Measurements from ENCODE around the gene ARHGEF17. TPM values are rescaled to one million over a fixed set of nuclear protein-coding genes. Genes with fewer than 3 reads are reported as not detected.

ARHGEF17 gene
- total RNA-seq, 4 donors from 2014 or later: 12.0 to 44.9 (median 27.1) TPM

GRCh38 chr11:73333640-73334383 lies 25.7 kb downstream of the ARHGEF17 start:
- WGBS, 2 donors (ENCODE audit: low coverage in 1 of 2): 33 to 75% methylated on average over 1 to 4 of the region's 4 CpGs

GRCh38 chr11:73334384-73335203 lies 26.5 kb downstream of the ARHGEF17 start:
- Histone ChIP-seq H3K27ac (peak overlapping the region; percentile 61 to 84 (median 73)), H3K27me3 (no peaks in the 10 kb centered on the region), H3K36me3 (no peaks in the 10 kb centered on the region), H3K4me3 (no peak overlapping the region), H3K9me3 (no peaks in the 10 kb centered on the region), H3K4me1 (peaks cover 33 to 71% (median 43%) of the 10 kb centered on the region in 4 donors)
- intact Hi-C loops (cut with DNase I; ENCODE audit: low total_unique reads) (loop anchor here (1.0 kb wide), 1 partner anchor 27 kb away; no protein-coding TSS in a partner anchor), in situ Hi-C loops (cut with MboI; ENCODE audit: low pct_ligation_motif_present in 1 of 4, low pct_unique_long_range_greater_than_20kb in 1 of 4, low sequenced_read_pairs in 3 of 4) (no loop called here)
- TF ChIP-seq POLR2A (IDR thresholded peaks at IDR 0.05): no peak
- TF ChIP-seq EP300 (IDR thresholded peaks at IDR 0.05; ENCODE audit: low read depth): no peak
- peak in 1 of 3 donors; percentile 17 for TF ChIP-seq POLR2AphosphoS5 (IDR thresholded peaks at IDR 0.05)
- no peak for TF ChIP-seq CTCF (IDR thresholded peaks at IDR 0.05)
- DNase-seq: peak; percentile 67
- 50 to 54% methylated on average over 1 to 6 of the region's 6 CpGs for WGBS, 2 donors (ENCODE audit: low coverage in 1 of 2)

More at GRCh38 chr11:73333640-73334383, 25.7 kb downstream of the ARHGEF17 start:
- Histone ChIP-seq H3K36me3 (no peaks in the 10 kb centered on the region), H3K27ac (peak overlapping the region; percentile 61 to 84 (median 73)), H3K4me3 (no peak overlapping the region), H3K4me1 (peaks cover 33 to 66% (median 43%) of the 10 kb centered on the region in 4 donors), H3K9me3 (no peaks in the 10 kb centered on the region), H3K27me3 (no peaks in the 10 kb centered on the region)
- in situ Hi-C loops (cut with MboI; ENCODE audit: low pct_ligation_motif_present in 1 of 4, low pct_unique_long_range_greater_than_20kb in 1 of 4, low sequenced_read_pairs in 3 of 4): no loop called here
- TF ChIP-seq POLR2AphosphoS5 (IDR thresholded peaks at IDR 0.05) (no peak), EP300 (IDR thresholded peaks at IDR 0.05; ENCODE audit: low read depth) (no peak)
- no peak for DNase-seq
- intact Hi-C loops (cut with DNase I; ENCODE audit: low total_unique reads): no loop called here

- in situ Hi-C loops (cut with MboI; ENCODE audit: low pct_ligation_motif_present in 1 of 4, low pct_unique_long_range_greater_than_20kb in 1 of 4, low sequenced_read_pairs in 3 of 4) (no loop called here), intact Hi-C loops (cut with DNase I; ENCODE audit: low total_unique reads) (loop anchor here (1.0 kb wide), 1 partner anchor 28 kb away; no protein-coding TSS in a partner anchor)
- H3K9me3 ChIP-seq: no peaks in the 10 kb centered on the region
- H3K36me3 ChIP-seq: no peaks in the 10 kb centered on the region
- H3K27me3 ChIP-seq: no peaks in the 10 kb centered on the region
- 7 to 16% methylated on average over 3 to 4 of the region's 4 CpGs for WGBS, 2 donors (ENCODE audit: low coverage in 1 of 2)
- DNase-seq: peak; percentile 87
- TF ChIP-seq EP300 (IDR thresholded peaks at IDR 0.05; ENCODE audit: low read depth) (no peak), CTCF (IDR thresholded peaks at IDR 0.05) (peak; percentile 91 to 100 (median 99)), POLR2A (IDR thresholded peaks at IDR 0.05) (no peak), POLR2AphosphoS5 (IDR thresholded peaks at IDR 0.05) (no peak)
- peak overlapping the region; percentile 61 to 84 (median 73) for H3K27ac ChIP-seq
- H3K4me3 ChIP-seq: no peak overlapping the region
- peaks cover 33 to 68% (median 43%) of the 10 kb centered on the region in 4 donors for H3K4me1 ChIP-seq
Observed at GRCh38 chr11:73335204-73335923, 27.3 kb downstream of the ARHGEF17 start.

GRCh38 chr11:73337846-73338245 lies 29.8 kb downstream of the ARHGEF17 start:
- H3K36me3 ChIP-seq: no peaks in the 10 kb centered on the region
- H3K27ac ChIP-seq: peak overlapping the region in 3 of 4 donors; percentile 47 to 66 (median 54)
- intact Hi-C loops (cut with DNase I; ENCODE audit: low total_unique reads): no loop called here

More at GRCh38 chr11:73337846-73338245, 29.8 kb downstream of the ARHGEF17 start:
- in situ Hi-C loops (cut with MboI; ENCODE audit: low pct_ligation_motif_present in 1 of 4, low pct_unique_long_range_greater_than_20kb in 1 of 4, low sequenced_read_pairs in 3 of 4): no loop called here
- no peak for TF ChIP-seq POLR2AphosphoS5 (IDR thresholded peaks at IDR 0.05)
- no peak for TF ChIP-seq EP300 (IDR thresholded peaks at IDR 0.05; ENCODE audit: low read depth)
- TF ChIP-seq CTCF (IDR thresholded peaks at IDR 0.05): no peak
- no peak for TF ChIP-seq POLR2A (IDR thresholded peaks at IDR 0.05)
- Histone ChIP-seq H3K4me3 (no peak overlapping the region), H3K9me3 (no peaks in the 10 kb centered on the region), H3K27me3 (no peaks in the 10 kb centered on the region), H3K4me1 (peaks cover 20 to 45% (median 25%) of the 10 kb centered on the region in 4 donors)
- WGBS, 2 donors (ENCODE audit: low coverage in 1 of 2): 85% methylated on average over 2 of the region's 2 CpGs; no CpG with 5 or more reads in 1 of the 2 donors
- DNase-seq: no peak

Measured in transverse colon (tissue), 4 donors.